ENCODE measurements around the gene TAGLN.
A peak's percentile ranks its signal among the peaks of the same experiment; 100 is the strongest.

The TAGLN gene
- total RNA-seq, result 6.3 to 8.7 reads per million in 2 donors

DNA sequence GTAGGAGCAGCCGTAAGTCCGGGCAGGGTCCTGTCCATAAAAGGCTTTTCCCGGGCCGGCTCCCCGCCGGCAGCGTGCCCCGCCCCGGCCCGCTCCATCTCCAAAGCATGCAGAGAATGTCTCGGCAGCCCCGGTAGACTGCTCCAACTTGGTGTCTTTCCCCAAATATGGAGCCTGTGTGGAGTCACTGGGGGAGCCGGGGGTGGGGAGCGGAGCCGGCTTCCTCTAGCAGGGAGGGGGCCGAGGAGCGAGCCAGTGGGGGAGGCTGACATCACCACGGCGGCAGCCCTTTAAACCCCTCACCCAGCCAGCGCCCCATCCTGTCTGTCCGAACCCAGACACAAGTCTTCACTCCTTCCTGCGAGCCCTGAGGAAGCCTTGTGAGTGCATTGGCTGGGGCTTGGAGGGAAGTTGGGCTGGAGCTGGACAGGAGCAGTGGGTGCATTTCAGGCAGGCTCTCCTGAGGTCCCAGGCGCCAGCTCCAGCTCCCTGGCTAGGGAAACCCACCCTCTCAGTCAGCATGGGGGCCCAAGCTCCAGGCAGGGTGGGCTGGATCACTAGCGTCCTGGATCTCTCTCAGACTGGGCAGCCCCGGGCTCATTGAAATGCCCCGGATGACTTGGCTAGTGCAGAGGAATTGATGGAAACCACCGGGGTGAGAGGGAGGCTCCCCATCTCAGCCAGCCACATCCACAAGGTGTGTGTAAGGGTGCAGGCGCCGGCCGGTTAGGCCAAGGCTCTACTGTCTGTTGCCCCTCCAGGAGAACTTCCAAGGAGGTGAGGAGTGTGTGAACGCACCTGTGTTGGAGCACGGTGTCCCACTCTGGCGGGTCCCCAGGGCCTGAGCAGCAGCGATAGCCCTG, at the start of gene TAGLN:
Gene TAGLN, plus strand, starts transcription at position 318 of the 863 bp plus-strand sequence. CDS start 3,644 bp downstream, outside the sequence.
- DNase-seq, result no peak

DNA sequence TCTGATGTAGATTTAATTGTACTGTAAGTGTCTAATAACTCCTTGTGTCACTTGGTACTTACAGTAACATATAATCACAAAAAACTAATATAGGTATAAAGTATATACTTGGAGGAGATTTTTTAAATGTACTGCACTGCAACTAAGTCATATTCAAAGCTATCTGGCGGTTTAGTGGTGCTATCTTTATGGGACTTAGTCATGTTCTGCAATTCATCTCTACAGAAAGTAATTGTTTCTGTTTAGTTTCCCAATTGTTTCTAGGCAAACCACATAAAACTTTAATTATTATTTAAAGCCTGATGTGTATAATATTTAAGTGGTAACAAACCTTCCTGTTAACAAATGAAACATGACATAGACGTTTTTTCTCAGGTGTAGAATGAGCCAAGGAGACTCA, 47.1 kb upstream of the TAGLN start:
- DNase-seq, result no peak

DNA sequence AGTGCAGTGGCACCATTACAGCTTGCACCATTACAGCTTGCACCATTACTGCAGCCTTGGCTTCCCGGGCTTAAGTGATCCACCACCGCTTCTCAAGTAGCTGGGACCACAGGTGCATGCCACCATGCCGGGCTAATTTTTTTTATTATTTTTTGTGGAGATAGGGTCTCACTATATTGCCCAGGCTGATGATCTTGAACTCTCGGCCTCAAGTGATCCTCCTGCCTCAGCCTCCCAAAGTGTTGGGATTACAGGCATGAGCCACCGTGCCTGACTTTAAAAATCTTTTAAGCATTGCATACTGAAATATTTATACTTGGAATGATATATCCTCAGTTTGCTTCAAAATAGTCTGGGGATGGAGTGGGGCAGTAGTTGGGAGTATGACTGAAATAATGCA, 44.7 kb upstream of the TAGLN start:
- DNase-seq, result no peak

DNA sequence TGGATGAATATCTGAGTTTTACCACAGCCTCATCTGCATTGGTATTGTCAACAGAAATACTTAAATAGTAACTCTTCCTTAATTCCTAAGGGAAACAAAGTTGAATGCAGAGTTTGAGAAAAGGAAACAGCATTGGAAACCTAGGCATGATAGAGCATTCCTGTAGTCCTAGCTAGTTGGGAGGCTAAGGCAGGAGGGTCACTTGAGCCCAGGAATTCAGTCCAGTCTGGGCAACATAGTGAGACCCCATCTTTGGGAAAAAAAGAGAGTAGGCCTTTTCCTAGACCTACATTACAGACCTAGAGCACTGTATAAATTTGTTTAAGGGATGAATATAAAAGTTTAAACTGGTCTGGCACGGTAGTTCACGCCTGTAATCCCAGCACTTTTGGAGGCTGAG, 41.7 kb upstream of the TAGLN start:
- DNase-seq, result no peak

GRCh38 chr11:117159892-117160291, 39.3 kb upstream of the TAGLN start:
- DNase-seq, result no peak

- no peak for DNase-seq
These were observed 38.3 kb upstream of the TAGLN start for GRCh38 chr11:117160826-117161225.

GRCh38 chr11:117166491-117166890, 32.7 kb upstream of the TAGLN start:
- no peak for DNase-seq

- no peak for DNase-seq
These were observed 29.4 kb upstream of the TAGLN start for GRCh38 chr11:117169736-117170135.

DNA sequence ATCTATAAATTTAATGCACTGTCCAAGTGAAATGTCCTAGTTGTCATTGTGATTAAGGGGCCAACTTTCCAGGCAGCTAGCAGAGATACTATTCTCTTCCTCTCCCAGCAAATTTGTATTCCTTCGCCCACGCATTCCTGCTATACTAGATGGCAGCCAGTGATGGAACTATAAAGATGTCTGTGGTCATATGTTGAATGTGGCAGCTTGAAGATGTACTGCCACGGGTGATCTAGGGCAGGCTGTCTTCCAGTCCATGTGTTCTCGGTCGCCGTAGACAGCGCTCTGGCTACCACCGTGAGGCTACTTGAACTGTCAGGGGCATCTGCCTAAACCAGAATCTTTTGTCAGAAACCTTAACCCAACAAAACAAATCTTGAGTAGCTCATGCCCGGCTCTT, 29.0 kb upstream of the TAGLN start:
- DNase-seq, result no peak

DNA sequence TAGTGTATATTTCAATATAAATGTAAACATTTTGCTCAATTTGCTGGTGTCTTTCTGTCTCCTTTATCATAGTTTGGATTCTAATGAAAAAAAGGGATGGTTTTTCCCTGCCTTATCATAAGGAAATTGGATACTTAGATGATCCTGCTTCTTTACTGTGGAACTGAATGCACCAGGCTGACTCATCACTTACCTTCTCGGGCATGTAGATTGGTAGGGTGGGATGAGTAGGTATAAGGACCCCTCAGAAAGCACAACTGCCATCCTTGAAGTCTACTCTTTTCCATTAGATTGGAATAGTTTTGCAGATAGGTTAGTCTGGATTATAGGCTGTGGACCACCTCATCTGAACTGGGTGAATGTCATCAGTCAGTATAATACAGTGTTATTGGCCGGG, 28.2 kb upstream of the TAGLN start:
- DNase-seq, result no peak

- no peak for DNase-seq
These were observed 27.6 kb upstream of the TAGLN start for GRCh38 chr11:117171404-117172061.

DNA sequence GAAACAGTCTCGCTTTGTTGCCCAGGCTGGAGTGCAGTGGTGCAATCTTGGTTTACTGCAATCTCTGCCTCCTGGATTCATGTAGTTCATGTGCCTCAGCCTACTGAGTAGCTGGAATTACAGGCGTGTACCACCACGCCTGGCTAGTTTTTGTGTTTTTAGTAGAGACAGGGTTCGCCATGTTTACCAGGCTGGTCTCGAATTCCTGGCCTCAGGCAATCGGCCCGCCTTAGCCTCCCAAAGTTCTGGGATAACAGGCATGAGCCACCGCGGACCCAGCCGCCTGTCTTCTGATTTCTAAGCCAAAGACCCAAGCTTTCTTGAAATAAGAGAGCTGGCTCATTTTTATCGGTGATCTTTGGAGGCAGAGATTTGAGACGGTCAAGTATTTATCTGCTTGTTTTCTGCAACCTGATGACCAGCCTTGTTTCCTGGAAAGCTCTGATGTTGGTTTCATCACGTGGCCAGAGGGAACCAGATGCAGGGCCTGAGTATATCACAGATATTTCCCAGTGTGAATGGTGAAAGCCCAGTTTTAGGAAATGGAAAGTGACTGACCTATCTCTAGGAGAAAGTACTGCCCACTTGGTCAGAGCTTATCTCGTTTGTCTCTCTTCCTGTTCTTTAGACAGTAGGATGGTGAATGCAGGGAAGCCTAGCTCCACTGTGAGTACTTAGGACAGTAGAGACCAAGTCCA, 26.3 kb upstream of the TAGLN start:
- DNase-seq, result no peak

DNA sequence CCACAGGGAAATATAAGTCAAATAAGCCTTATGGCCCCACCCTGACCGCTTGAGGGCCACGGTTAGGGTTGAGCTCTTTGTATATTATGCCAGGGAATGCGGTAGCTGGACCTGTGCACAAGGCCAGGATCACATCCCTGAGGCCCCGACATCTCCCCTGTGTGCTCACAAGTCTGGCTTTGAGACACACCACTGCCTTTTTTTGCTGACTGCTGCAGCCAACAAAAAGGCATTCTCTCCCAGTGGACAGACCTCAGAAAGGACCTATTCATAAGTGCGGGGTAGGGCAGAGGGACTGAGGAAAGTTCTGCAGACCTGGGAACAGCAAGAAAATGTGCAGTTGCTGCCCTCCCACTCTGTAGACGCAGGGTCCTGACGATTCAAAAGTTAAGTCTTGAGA, 24.1 kb upstream of the TAGLN start:
- no peak for DNase-seq

DNA sequence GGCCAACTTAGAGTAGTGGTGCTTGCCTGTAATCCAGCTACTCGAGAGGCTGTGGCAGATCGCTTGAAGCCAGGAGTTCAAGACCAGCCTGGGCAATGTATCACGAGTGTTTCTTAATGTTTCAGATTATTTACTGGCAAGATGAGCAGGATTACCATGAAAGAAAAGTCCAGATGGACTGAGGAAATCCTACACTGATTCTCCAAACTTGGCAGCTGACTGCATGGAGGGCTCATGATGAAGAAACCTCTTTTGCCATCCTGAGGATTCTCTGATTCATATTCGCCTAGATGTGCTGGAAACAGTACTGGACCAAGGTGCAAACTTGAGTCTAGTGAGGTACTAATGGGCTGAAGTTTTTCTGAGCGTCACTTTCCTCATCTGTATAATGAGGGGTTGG, 23.4 kb upstream of the TAGLN start:
- DNase-seq, result no peak

- no peak for DNase-seq
These were observed 23.0 kb upstream of the TAGLN start for GRCh38 chr11:117176186-117176585.

- no peak for DNase-seq
These were observed 21.5 kb upstream of the TAGLN start for GRCh38 chr11:117177534-117178209.

- peak; percentile 71 to 96 (median 84) for DNase-seq
These were observed 20.7 kb upstream of the TAGLN start, which contains the start of gene SIDT2 for GRCh38 chr11:117178210-117179034. SIDT2 (plus strand) TSS chr11:117178743; CDS start chr11:117179264, 521 bp downstream.

- DNase-seq, result peak in 4 of 5 experiments; percentile 21 to 61 (median 43)
These were observed 19.8 kb upstream of the TAGLN start for GRCh38 chr11:117179048-117179999.

GRCh38 chr11:117180020-117180419, 19.1 kb upstream of the TAGLN start:
- no peak for DNase-seq
